SU-DHL-6 (cell line): ENCODE measurements around the gene HGFAC.

Experiments used
- H2AFZ ChIP-seq: fragments of 200-600 bp; sonication (generic); 2 replicates; pipeline ENCODE4 v1.6.1; 2014; ENCODE audit warnings: low read depth, mild to moderate bottlenecking, moderate library complexity, mixed read lengths, antibody characterized with exemption, low read length; ENCODE audit not compliant: severe bottlenecking
- H3F3A ChIP-seq: fragments of 200-600 bp; shearing (Covaris generic); 2 replicates; pipeline ENCODE4 v1.6.0; 2016; ENCODE audit warnings: antibody characterized with exemption, mild to moderate bottlenecking; ENCODE audit not compliant: insufficient read depth
- H3K27ac ChIP-seq: fragments of 200-600 bp; sonication (generic); 2 replicates; pipeline ENCODE4 v1.5.1; 2016; ENCODE audit warnings: low read depth, mild to moderate bottlenecking, low read length, moderate library complexity, mixed read lengths
- H3K27me3 ChIP-seq: fragments of 200-600 bp; sonication (generic), shearing (Covaris generic); 2 replicates; pipeline ENCODE4 v1.6.0; 2014; ENCODE audit warnings: mild to moderate bottlenecking, low read length
- H3K36me3 ChIP-seq: fragments of 200-600 bp; sonication (generic); 2 replicates; pipeline ENCODE4 v1.6.1; 2014; ENCODE audit warnings: mild to moderate bottlenecking, low read length, mixed read lengths
- H3K4me2 ChIP-seq: fragments of 300-600, 200-600 bp; shearing (Covaris generic), sonication (generic); 2 replicates; pipeline ENCODE4 v1.6.0; 2014; ENCODE audit warnings: low read length, low read depth, mild to moderate bottlenecking; ENCODE audit not compliant: poor library complexity, severe bottlenecking
- H3K4me3 ChIP-seq: fragments of 200-600 bp; sonication (generic); 2 replicates; pipeline ENCODE4 v1.5.1; 2014; ENCODE audit warnings: antibody characterized with exemption, low read length, mild to moderate bottlenecking, mixed read lengths; ENCODE audit not compliant: insufficient read depth, poor library complexity, severe bottlenecking
- H3K79me2 ChIP-seq: fragments of 200-600 bp; sonication (generic); 2 replicates; pipeline ENCODE4 v1.6.1; 2014; ENCODE audit warnings: mild to moderate bottlenecking, low read length, moderate library complexity; ENCODE audit not compliant: insufficient read depth
- H3K9ac ChIP-seq: fragments of 200-600 bp; sonication (generic); 2 replicates; pipeline ENCODE4 v1.7.0; 2014; ENCODE audit warnings: mild to moderate bottlenecking, low read length
- H3K9me2 ChIP-seq: fragments of 200-600 bp; sonication (generic); replicated peaks from 2 replicates; pipeline ENCODE4 v1.6.1; 2014; ENCODE audit warnings: low read length; ENCODE audit not compliant: insufficient read depth
- H3K9me3 ChIP-seq: fragments of 200-600 bp; sonication (generic); 2 replicates; pipeline ENCODE4 v1.6.1; 2014; ENCODE audit warnings: low read length, mixed read lengths; ENCODE audit not compliant: insufficient read depth
- H4K20me1 ChIP-seq: fragments of 200-600 bp; sonication (generic); 2 replicates; pipeline ENCODE4 v1.6.1; 2014; ENCODE audit warnings: low read depth, mild to moderate bottlenecking, antibody characterized with exemption, low read length, moderate library complexity, mixed read lengths
- CTCF ChIP-seq: fragments of 200-600 bp; sonication (generic); IDR thresholded peaks from one replicate; pipeline ENCODE4 v1.5.1; 2017; ENCODE audit warnings: antibody characterized with exemption, mild to moderate bottlenecking, low read length, moderate library complexity; ENCODE audit not compliant: insufficient read depth, poor library complexity, severe bottlenecking
- EZH2phosphoT487 ChIP-seq: fragments of 200-600 bp; sonication (generic), shearing (Covaris generic); conservative IDR thresholded peaks from 2 replicates; pipeline ENCODE4 v1.6.1; 2018; ENCODE audit warnings: mild to moderate bottlenecking, antibody characterized with exemption, low read length, moderate library complexity, mixed read lengths

HGFAC gene

GRCh38 chr4:3417448-3417847 lies 24.3 kb upstream of the HGFAC start:
- no peaks in the 10 kb centered on the region for H3K9me3 ChIP-seq
- no peak overlapping the region for H2AFZ ChIP-seq
- H3K79me2 ChIP-seq = no peaks in the 10 kb centered on the region
- H3K4me2 ChIP-seq = no peak overlapping the region
- TF ChIP-seq EZH2phosphoT487 (no peak), CTCF (no peak)
- H4K20me1 ChIP-seq = no peaks in the 10 kb centered on the region
- no peak overlapping the region for H3K27ac ChIP-seq
- H3K27me3 ChIP-seq = no peaks in the 10 kb centered on the region
- no peaks in the 10 kb centered on the region for H3K36me3 ChIP-seq
- no peak overlapping the region for H3K9ac ChIP-seq
- no peaks in the 10 kb centered on the region for H3K9me2 ChIP-seq
- H3F3A ChIP-seq = no peaks in the 10 kb centered on the region
- H3K4me3 ChIP-seq = no peak overlapping the region

- H3K79me2 ChIP-seq = no peaks in the 10 kb centered on the region
- H3K9me3 ChIP-seq = no peaks in the 10 kb centered on the region
- H3K9ac ChIP-seq = no peak overlapping the region
- no peaks in the 10 kb centered on the region for H3K9me2 ChIP-seq
- no peak overlapping the region for H3K4me3 ChIP-seq
- H3K27ac ChIP-seq = no peak overlapping the region
- no peak overlapping the region for H2AFZ ChIP-seq
- H4K20me1 ChIP-seq = no peaks in the 10 kb centered on the region
- H3K36me3 ChIP-seq = no peaks in the 10 kb centered on the region
- H3K27me3 ChIP-seq = no peaks in the 10 kb centered on the region
- H3F3A ChIP-seq = no peaks in the 10 kb centered on the region
- H3K4me2 ChIP-seq = no peak overlapping the region
- TF ChIP-seq EZH2phosphoT487 = no peak
- TF ChIP-seq CTCF = no peak
These were observed 23.6 kb upstream of the HGFAC start for GRCh38 chr4:3418029-3418762.

GRCh38 chr4:3419836-3420605 lies 21.7 kb upstream of the HGFAC start:
- TF ChIP-seq EZH2phosphoT487 (no peak), CTCF (no peak)
- Histone ChIP-seq H3K9me3 (no peaks in the 10 kb centered on the region), H3K9ac (no peak overlapping the region), H2AFZ (no peak overlapping the region), H3K27ac (no peak overlapping the region), H3K36me3 (no peaks in the 10 kb centered on the region), H3K9me2 (no peaks in the 10 kb centered on the region), H4K20me1 (no peaks in the 10 kb centered on the region), H3F3A (no peaks in the 10 kb centered on the region), H3K79me2 (no peaks in the 10 kb centered on the region), H3K4me2 (no peak overlapping the region), H3K27me3 (no peaks in the 10 kb centered on the region), H3K4me3 (no peak overlapping the region)
